Endothelial cell (in vitro differentiated cells): ENCODE measurements around the gene CATSPERB. TPM values are rescaled to one million over a fixed set of nuclear protein-coding genes. Genes with fewer than 3 reads are reported as not detected.

Experiments
- DNase-seq: peaks from one replicate; pipeline ENCODE4 v3.0.0; 2021; ENCODE audit warnings: low spot score
- H3K27ac Mint-ChIP-seq: one replicate; pipeline ENCODE4 v1.8.0; 2021; ENCODE audit warnings: mixed read lengths, inconsistent platforms; ENCODE audit not compliant: unreplicated experiment
- H3K27me3 Mint-ChIP-seq: one replicate; pipeline ENCODE4 v1.8.0; 2021; ENCODE audit warnings: mild to moderate bottlenecking, moderate library complexity, mixed read lengths, inconsistent platforms; ENCODE audit not compliant: unreplicated experiment
- H3K36me3 Mint-ChIP-seq: one replicate; pipeline ENCODE4 v1.8.0; 2021; ENCODE audit warnings: mild to moderate bottlenecking, low read depth, mixed read lengths, inconsistent platforms; ENCODE audit not compliant: unreplicated experiment
- H3K4me1 Mint-ChIP-seq: one replicate; pipeline ENCODE4 v1.8.0; 2021; ENCODE audit warnings: mild to moderate bottlenecking, mixed read lengths, inconsistent platforms; ENCODE audit not compliant: unreplicated experiment
- H3K4me3 Mint-ChIP-seq: one replicate; pipeline ENCODE4 v1.8.0; 2021; ENCODE audit warnings: mild to moderate bottlenecking, mixed read lengths, inconsistent platforms; ENCODE audit not compliant: unreplicated experiment
- H3K9me3 Mint-ChIP-seq: one replicate; pipeline ENCODE4 v1.8.0; 2021; ENCODE audit warnings: mixed read lengths, inconsistent platforms; ENCODE audit not compliant: unreplicated experiment
- total RNA-seq: library from RNA; stranded (reverse); fragmentation: NEBNext Ultra II Directional; extraction: Animal tissue kit (Norgen Biotek cat#: 25700); gene quantifications from one replicate; pipeline ENCODE4 v1.2.1, GENCODE V29; 2021; ENCODE audit not compliant: unreplicated experiment
- TF ChIP-seq, protein P1 (sequence below): fragments of 200-600 bp; sonication (generic); IDR thresholded peaks from one replicate; pipeline ENCODE4 v1.5.0; 2021; ENCODE audit warnings: antibody characterized with exemption; ENCODE audit not compliant: unreplicated experiment

Gene CATSPERB
- total RNA-seq, 1 donor from 2014 or later: not detected

- no peaks in the 10 kb centered on the region for H3K4me1 Mint-ChIP-seq
- peaks cover 3% of the 10 kb centered on the region for H3K36me3 Mint-ChIP-seq
- no peak for DNase-seq
- no peak overlapping the region for H3K4me3 Mint-ChIP-seq
- TF ChIP-seq, protein P1, sequence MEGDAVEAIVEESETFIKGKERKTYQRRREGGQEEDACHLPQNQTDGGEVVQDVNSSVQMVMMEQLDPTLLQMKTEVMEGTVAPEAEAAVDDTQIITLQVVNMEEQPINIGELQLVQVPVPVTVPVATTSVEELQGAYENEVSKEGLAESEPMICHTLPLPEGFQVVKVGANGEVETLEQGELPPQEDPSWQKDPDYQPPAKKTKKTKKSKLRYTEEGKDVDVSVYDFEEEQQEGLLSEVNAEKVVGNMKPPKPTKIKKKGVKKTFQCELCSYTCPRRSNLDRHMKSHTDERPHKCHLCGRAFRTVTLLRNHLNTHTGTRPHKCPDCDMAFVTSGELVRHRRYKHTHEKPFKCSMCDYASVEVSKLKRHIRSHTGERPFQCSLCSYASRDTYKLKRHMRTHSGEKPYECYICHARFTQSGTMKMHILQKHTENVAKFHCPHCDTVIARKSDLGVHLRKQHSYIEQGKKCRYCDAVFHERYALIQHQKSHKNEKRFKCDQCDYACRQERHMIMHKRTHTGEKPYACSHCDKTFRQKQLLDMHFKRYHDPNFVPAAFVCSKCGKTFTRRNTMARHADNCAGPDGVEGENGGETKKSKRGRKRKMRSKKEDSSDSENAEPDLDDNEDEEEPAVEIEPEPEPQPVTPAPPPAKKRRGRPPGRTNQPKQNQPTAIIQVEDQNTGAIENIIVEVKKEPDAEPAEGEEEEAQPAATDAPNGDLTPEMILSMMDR: no peak
- H3K9me3 Mint-ChIP-seq: no peaks in the 10 kb centered on the region
- H3K27ac Mint-ChIP-seq: no peak overlapping the region
- H3K27me3 Mint-ChIP-seq: no peaks in the 10 kb centered on the region
Observed at GRCh38 chr14:91647856-91648255, 84.0 kb downstream of the CATSPERB start.

DNA sequence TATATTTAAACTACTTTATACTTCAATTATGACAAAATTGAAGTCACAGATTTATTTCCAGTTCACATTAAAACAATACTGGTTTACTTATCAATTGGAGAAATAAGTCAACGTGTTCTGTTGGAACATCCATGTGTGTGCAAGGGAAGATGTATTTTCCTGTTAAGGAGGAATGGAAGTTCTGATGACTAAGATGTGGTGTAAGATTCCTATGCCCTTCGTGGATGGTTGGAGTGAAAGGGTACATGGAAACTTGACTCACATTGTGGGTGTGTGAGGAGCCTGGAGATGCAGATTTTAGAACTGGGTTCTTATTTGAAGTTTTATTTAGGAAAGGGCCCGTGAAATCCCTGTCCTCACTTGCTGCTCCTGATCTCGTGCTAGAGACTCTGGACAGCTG is 95.3 kb downstream of the CATSPERB start:
- no peak for DNase-seq
- no peak overlapping the region for H3K4me3 Mint-ChIP-seq
- H3K4me1 Mint-ChIP-seq: no peaks in the 10 kb centered on the region
- H3K27me3 Mint-ChIP-seq: no peaks in the 10 kb centered on the region
- H3K27ac Mint-ChIP-seq: no peak overlapping the region
- H3K9me3 Mint-ChIP-seq: no peaks in the 10 kb centered on the region
- H3K36me3 Mint-ChIP-seq: no peaks in the 10 kb centered on the region
- TF ChIP-seq, protein P1: no peak

DNA sequence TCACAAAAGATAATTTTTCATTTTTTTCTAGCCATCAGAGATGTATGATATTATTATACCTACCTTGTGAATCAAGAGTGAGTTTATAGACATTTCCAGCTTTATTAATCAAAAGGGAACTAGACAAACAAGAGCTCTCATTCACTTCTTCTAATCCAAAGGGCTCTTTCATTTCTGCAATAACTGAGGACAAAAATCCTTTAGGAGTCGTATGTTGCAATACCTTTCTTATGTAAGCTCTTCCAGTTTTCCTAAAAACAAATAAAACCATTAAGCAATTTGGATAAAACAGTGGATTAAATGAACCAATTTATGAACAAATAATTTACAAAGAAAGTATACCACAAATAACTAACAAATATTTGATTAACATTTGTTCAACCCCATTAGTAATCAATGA is 107.1 kb downstream of the CATSPERB start:
- Mint-ChIP-seq H3K27ac (no peak overlapping the region), H3K27me3 (no peaks in the 10 kb centered on the region), H3K9me3 (no peaks in the 10 kb centered on the region), H3K36me3 (no peaks in the 10 kb centered on the region), H3K4me1 (no peaks in the 10 kb centered on the region), H3K4me3 (no peak overlapping the region)
- TF ChIP-seq, protein P1: no peak
- DNase-seq: no peak

- Mint-ChIP-seq H3K36me3 (no peaks in the 10 kb centered on the region), H3K4me3 (no peak overlapping the region), H3K4me1 (no peaks in the 10 kb centered on the region), H3K27me3 (no peaks in the 10 kb centered on the region), H3K27ac (no peak overlapping the region), H3K9me3 (no peaks in the 10 kb centered on the region)
- TF ChIP-seq, protein P1: no peak
- no peak for DNase-seq
Observed at GRCh38 chr14:91614187-91614586, 117.7 kb downstream of the CATSPERB start.

DNA sequence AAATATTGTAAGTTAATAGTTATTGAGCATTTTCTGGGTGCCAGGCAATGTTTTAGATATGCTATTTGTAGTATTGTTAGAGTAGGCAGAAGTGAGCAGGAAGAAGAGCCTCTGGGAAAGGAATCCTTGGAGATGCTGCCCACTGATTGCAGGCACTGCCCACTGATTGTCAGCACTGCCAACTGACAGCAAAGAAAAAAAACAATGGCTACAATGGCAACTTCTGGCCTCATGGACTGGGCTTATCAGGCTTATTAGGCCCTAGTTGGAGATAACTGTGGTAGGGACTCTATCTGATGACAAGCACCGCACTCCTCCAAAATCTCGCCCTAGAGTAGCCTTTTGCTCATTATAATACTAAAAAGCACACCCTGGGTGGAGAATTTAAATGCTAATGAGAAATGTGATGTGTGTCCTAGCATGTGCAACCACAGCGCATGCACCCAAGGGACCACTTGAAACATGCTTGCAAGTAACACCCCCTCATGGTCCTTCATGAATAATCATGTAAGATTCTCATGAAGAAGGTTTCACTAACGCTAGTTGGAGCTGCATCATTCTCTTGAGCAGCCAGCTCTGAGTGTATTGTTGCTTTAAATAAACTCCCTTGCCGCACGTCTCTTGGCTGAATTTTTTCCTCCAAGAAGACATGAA is 118.3 kb downstream of the CATSPERB start:
- no peak overlapping the region for H3K4me3 Mint-ChIP-seq
- no peaks in the 10 kb centered on the region for H3K27me3 Mint-ChIP-seq
- no peak for DNase-seq
- no peak overlapping the region for H3K27ac Mint-ChIP-seq
- TF ChIP-seq, protein P1: no peak
- H3K9me3 Mint-ChIP-seq: no peaks in the 10 kb centered on the region
- no peaks in the 10 kb centered on the region for H3K36me3 Mint-ChIP-seq
- H3K4me1 Mint-ChIP-seq: no peaks in the 10 kb centered on the region
